Measurements from ENCODE around the gene PLAC8L1.

Gene PLAC8L1

DNA sequence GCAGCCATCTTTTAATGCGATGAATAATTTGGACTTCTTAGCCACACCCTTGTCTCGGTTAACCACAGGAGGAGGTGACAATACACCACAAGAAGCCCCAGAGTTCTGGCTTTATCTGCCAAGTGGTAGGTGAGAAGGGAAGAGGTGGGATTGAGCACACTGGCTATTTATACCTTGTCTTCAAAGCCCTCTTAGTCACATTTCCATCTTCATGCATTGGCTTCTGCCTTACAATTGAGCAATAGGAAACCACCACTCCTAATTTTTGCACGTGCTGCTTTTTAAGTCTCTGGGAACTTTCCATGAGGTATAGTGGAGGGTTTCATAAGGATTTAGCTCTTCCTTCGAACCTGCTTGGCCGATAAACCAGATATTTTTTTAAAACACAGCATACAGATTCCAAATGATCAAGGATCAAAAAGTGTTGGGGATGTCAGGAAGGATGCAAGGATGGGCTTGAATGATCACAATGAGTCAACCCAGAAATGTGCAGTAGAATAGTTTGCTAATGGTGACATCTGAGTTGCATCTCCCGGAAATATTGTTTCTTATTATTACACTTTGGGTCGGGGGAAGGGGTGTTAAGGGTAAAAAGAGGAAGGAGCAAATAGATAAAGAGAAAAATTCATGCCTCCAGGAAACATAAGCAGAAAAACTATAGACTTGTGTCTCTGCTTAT lies 25.5 kb downstream of the PLAC8L1 start:
- no peak for DNase-seq (ENCODE audit: low spot score)

DNA sequence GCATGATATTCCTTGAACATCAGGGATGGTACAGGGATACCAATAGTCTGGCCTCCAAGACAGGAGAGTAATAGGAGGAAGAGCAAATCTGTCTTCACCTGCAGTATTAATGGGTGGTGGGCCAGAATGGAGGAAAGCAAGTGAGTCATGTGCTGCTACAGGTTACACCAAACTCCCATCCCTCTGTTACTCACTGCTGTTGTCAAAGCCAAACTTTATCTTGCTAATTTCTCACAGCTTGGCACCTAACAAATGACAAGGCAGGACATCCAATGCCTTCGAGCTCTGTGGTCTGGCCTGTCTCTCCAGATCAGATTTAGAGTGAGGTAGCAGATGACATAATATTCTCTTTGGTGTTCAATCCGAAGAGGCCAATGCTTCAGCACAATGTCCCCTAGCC lies 26.8 kb downstream of the PLAC8L1 start:
- DNase-seq (ENCODE audit: low spot score) = no peak

GRCh38 chr5:146076455-146076854 lies 28.9 kb downstream of the PLAC8L1 start:
- DNase-seq (ENCODE audit: low spot score) = no peak

DNA sequence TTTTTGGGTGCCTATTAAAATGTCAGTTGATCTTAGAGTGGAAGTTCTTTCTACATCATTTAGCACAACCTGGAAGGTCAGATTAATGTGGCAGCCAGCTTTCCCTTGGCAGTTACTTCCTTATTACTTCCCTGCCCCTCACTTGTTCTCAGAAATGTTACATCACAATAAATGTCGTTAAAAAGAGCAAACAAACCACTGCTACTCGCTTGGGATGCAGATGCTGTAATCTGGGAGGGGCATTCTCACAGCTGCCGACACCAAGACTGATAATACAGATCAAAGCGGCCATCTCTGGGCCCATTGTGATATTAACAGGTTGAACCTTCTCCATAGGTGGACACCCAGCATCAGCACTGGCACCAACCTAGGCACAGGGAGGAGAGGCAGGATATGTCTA lies 29.3 kb downstream of the PLAC8L1 start:
- no peak for DNase-seq (ENCODE audit: low spot score)

DNA sequence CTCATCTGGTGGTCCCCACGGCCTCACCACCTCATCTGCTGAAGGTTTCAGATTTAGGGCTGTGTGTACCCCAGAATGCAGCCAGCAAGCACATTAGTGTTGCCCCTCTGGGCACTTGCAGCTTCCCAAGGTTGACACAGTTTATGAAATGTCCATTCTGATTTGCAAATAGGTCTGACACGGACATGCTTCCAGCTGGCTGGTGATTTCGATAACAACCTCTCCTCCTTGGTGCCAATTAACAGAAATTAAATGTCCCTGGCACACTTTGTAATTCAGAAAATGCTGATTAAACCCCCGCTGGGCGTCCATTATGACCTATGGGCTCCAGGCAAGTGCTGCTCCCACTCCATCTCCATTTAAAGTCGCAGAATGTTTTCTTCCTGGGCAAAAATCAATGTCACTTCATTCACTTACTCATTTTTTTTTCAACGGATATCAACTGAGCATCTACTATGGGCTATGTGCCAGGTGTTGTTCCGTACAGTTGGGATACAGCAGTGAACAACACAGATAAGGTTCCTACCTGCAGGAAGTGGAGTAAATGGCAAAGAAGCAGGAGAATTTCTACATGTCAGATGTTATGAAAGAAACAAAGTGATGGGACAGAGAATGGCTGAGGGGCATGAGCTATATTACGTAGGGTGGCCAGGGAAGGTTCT lies 32.0 kb downstream of the PLAC8L1 start:
- DNase-seq (ENCODE audit: low spot score) = no peak

GRCh38 chr5:146072595-146072994 lies 32.8 kb downstream of the PLAC8L1 start:
- DNase-seq (ENCODE audit: low spot score) = no peak

DNA sequence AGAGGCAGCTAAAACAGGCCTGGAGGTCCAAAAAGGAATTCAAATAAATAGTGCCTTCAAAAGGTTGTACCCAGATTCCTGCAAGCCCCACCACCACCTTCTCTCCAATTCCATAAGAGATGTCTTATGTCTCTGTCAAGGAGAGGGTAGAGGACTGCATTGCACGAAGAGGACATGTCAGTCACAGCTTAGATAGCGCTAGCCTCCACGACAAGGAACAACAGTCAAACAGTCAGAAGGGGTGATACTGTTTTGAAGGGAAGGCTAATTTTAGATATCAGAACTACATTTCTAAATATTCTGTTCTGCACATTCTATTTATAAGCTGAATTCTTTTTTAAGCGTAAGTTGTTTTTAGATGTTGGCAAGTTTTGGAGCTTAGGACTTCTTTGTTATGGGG lies 34.2 kb downstream of the PLAC8L1 start:
- no peak for DNase-seq (ENCODE audit: low spot score)

GRCh38 chr5:146070746-146071145 lies 34.6 kb downstream of the PLAC8L1 start:
- DNase-seq (ENCODE audit: low spot score) = no peak

DNA sequence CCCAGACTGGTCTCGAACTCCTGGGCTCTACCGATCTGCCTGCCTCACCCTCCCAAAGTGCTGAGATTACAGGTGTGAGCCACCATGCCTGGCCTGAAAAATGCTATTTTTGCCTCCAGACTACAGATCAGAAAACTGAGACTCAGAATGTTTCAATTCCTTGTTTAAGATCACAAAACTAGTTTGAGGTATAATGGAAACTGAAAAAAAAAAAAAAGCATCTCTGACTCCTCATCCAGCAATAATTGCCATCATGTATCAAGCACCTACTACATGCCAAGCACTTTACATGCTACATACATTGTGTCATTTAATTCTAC lies 35.6 kb downstream of the PLAC8L1 start:
- no peak for DNase-seq (ENCODE audit: low spot score)

DNA sequence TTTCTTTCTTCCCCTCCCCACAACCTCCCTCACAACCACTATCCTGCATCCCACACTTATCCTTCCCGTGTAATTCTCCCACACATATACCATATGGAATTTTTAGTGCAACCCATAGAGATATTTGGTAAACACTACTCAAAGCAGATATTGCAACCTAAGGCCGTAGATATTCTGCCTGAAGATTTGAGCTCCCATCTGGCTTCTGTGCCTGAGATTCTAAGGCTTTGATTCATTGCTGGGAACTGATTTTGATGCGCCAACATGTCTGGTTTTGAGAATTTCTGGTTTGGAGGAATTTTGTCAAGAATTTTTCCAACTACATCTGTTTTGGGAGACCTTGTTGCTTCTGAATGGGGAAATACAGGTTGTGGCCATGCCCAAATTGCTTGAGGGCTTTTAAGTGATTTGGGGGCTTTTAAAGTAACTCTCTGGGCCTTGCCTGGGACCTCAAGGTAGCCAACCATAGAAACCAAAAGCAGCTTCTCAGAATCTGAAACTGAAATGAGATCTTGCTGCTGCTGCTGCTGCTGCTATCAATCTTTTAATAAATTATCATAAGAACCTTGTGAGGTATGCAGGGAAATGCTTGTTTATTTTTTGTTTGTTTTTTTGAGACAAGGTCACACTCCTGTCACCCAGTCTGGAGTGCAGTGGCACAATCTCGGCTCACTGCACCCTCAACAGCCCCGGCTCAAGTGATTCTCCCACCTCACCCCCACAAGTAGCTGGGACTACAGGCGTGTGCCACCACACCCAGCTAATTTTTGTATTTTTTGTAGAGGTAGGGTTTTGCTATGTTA lies 36.2 kb downstream of the PLAC8L1 start:
- no peak for DNase-seq (ENCODE audit: low spot score)

GRCh38 chr5:146068206-146068605 lies 37.2 kb downstream of the PLAC8L1 start:
- DNase-seq (ENCODE audit: low spot score) = no peak

GRCh38 chr5:146066968-146067367 lies 38.4 kb downstream of the PLAC8L1 start:
- DNase-seq (ENCODE audit: low spot score) = no peak

GRCh38 chr5:146060221-146060585 lies 45.2 kb downstream of the PLAC8L1 start:
- DNase-seq (ENCODE audit: low spot score) = no peak

DNA sequence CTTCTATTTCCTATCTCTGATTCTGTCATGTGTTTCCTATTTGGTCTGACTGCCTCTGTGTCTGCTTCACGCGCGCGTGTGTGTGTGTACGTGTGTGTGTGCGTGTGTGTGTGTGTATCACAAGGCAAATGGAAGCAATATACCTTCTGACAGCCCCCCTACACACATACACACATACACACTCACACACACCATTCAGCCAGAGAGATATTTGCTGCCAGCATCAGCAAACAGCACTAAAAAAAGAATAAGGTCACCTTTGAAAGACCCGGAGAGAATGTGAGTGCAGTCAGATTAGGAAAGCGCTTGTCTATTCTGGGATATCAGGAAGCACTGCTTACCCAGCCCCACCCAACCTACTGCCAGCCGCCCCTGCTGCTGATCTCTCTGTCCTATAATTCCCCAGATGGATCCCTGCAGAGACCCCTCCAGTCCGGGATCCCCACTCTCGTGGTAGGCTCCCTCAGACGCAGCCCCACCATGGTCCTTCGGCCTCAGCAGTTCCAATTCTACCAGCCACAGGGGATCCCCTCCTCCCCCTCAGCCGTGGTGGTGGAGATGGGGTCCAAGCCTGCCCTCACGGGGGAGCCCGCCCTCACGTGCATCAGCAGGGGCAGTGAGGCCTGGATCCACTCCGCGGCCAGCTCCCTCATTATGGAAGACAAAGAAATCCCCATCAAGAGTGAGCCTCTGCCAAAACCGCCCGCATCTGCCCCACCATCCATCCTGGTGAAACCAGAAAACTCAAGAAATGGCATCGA lies 45.7 kb downstream of the PLAC8L1 start:
- DNase-seq (ENCODE audit: low spot score) = no peak

GRCh38 chr5:146055432-146055831 lies 49.9 kb downstream of the PLAC8L1 start:
- no peak for DNase-seq (ENCODE audit: low spot score)

DNA sequence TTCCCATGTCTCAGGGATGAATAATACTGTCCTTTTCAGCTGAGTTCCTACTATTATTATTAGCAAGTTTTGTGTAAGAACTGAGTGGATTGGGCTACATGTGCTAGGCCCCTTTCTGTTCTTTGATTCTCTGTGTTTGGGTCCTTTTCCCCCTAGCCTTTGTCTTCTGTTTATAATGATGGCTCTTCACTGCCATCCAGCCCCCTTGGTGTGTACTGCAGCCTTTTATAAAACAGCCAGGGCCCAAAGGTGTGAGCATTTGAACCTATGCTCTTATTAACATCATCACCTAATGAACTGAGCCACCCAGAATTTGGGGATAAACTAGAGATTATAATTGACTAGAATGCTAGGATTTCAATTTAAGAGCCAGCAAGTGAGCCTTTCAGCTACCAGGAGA lies 52.6 kb downstream of the PLAC8L1 start:
- no peak for DNase-seq (ENCODE audit: low spot score)

DNA sequence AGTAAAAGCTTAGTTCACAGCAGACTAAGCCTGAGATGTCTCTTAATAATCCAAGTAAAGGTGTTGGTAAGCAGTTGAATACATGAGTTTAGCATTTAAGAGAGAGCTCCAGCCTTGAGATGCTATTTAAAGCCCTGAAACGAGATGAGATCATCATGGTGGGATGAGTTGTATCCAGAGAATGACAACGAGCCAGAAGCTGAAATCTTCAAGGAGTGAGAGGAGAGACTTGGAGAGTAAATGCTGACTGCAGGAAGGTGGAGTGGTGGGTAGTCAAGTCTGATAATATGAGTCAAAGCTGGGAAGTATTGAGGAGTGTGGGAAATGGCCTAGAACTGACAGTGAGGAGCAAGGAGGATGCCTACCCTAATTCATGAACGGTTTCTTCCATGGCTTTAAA lies 53.7 kb downstream of the PLAC8L1 start:
- DNase-seq (ENCODE audit: low spot score) = no peak

- no peak for DNase-seq (ENCODE audit: low spot score)
These were observed 55.3 kb downstream of the PLAC8L1 start for GRCh38 chr5:146050086-146050485.

DNA sequence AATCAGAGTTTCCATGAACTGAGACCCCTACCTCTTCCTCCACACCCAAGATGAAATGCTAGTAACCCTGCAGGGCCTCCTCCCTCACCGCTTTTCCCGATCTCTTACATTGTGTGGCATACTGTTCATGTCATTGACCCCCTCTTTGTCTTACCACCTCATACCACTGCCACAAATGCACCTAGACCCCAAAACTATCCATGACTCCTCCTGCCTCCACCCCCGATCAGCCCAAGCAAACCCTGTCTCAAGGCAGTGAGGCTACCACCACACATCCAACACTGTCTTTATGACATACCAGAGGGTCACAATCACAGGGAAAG lies 55.7 kb downstream of the PLAC8L1 start:
- DNase-seq (ENCODE audit: low spot score) = no peak

DNA sequence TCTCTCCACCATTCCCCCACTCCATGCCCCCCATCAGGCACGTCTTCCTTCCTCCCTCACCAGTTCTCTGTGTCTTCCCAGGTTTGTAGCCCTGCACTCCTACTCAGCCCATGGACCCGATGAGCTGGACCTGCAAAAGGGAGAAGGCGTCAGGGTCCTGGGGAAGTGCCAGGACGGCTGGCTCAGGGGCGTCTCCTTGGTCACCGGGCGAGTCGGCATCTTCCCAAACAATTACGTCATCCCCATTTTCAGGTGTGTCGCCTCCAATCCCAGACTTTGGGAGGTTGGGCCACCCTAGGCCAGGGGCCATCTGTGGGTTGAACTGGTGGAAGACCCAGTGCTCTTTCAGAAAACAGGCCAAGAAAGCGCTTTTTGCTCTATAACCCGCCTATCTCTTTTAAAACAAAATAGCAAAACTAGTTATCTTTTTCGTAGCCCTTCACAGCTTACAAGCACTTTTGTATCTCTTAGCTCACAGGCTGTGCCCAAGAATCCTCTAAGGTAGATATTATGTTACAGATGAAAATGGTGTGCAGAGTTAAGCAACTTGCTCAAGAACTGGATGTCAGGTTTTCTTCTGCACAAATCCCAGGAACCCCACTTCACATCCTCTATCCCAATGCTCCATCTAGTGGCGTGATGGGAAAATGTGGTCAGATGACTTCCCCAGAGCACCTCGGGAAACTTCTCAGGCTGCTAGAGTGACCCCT lies 56.2 kb downstream of the PLAC8L1 start:
- DNase-seq (ENCODE audit: low spot score) = peak; percentile 76

DNA sequence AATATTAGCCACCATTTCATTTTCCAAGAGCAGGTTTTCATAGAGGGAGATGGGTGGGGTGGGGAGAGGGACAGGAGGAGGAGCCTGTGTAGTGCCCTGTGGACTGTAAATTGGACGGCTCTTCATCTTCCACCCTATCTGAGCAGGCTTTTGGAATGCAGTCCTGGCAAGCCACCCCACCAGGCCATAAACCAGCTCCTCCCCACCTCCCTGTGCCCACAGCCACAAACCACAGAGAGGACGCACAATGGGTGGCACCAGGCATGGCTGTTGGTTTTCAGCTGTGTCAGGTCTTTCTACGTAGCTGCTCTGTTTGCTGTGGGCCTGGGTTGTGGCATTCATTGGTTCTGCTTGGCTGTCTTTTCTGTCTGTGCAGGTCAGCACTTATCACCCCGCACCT lies 58.0 kb downstream of the PLAC8L1 start:
- no peak for DNase-seq (ENCODE audit: low spot score)

GRCh38 chr5:146043722-146044121 lies 61.7 kb downstream of the PLAC8L1 start:
- DNase-seq (ENCODE audit: low spot score) = no peak
